Ureter (tissue), 1 donor: Measurements from ENCODE around the gene CELF4. TPM values are rescaled to one million over a fixed set of nuclear protein-coding genes. Genes with fewer than 3 reads are reported as not detected.

Experiments used
- DNase-seq: peaks from one replicate; pipeline ENCODE4 v3.0.0-alpha.2; 2020; ENCODE audit warnings: low spot score
- total RNA-seq: library from RNA; stranded (reverse); gene quantifications from one replicate; pipeline ENCODE4 v1.2.4, GENCODE V29; 2023
- donor health status: DM: yes; HTN: yes; CAD: no.

CELF4 gene
- total RNA-seq, 1 donor from 2014 or later = not detected

DNA sequence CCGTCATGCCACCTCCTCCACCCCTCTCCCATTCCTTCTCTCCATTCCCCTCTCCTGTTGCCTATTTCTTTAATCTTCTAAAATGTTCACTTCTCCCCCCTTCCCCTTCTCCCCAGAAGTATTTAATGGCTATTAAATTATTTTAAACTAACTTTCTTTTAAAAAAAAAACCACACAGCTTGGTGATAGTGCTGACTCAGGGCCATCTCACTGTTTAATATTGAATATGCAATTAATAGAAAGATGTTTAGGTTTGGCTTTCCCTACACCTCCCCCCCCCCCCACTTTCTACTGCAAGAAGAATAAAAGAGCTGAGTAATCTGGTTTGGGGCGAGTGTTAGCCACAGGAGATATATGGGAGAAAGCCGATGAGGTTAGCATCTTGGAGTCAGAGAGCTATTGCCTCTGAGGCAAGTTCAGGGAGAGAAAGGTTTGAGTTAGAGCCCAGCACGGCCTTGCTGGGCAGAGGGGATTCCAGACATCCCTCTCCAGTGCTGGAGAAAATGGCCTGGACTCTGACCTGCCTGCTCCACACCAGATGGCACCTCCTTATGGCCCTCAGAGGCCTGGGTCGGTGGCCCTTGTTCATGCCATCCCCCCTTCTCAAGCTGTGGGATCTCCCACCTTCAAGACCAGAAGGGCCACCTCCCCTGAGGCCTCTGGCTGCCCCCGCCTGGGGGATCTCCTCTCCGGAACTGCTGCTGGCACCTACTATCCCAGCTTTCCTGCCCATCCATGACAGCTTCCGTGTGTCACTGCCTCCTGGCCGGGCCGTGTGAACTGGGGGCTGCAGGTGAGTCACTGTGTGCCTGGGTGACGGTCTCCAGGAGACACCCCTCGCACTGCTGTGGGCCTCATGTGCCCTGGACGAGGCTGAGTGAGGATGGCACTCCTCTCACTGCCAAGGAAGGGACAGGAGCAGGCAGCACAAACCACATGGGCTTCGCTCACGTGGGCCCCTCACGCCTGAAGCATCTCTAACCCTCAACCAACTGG lies 246.9 kb downstream of the CELF4 start:
- DNase-seq = no peak

DNA sequence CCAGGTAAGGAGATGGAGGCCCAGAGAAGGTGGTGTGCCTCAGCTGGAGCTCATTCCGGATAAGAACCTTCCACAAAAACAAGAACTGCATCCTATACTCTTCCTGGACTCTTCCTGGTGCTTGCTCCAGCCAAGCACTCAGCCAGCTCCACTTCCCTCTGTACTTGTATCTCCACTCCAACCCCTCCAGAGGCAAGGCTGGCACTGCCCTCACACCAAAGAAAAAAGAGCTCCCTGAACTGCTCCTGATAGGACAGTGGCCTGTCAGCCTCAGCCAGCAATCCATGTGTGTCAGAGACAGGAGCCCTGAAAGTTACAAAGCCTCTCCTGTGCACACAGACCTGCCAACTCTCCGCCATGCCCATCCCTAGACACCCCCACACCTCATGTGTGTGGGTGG lies 248.1 kb downstream of the CELF4 start:
- no peak for DNase-seq

DNA sequence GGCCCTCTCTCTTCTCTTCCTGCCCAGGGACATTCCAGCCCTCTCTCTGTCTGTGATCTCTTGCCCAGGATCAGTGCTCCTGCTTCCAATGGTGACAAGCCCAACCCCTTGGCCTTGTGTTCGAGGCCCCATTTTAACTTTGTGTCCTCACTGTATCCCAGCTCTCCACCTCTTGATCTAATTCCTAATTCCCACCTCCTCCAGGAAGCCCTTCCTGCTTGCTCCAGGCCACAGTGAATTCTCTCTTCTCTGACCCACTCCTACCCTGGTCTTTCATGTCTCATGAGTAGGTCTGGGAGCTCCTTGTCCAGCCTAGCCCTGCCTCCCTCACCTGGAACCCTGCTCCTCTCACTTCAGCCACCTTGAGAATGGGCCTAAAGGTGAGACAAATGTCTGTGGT lies 249.1 kb downstream of the CELF4 start:
- no peak for DNase-seq

DNA sequence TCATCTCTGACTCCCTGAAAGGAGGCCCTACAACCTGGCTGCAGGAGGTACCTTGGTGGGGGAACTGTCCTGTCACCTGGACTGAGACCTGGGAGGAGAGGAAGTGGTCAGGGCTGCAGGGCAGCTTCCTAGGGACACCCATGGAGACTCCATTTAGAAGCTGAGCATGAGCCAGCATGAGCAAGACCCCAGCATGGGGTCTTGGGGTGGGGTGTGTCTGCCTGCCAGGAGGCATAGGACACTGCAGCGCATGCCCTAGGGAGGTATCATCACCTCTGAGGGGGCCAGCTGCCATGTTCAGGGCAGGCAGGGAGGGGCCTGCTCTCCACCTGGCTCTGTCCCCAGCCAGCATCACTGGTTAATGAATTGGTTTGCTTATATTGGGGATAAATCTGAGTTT lies 249.7 kb downstream of the CELF4 start:
- no peak for DNase-seq

DNA sequence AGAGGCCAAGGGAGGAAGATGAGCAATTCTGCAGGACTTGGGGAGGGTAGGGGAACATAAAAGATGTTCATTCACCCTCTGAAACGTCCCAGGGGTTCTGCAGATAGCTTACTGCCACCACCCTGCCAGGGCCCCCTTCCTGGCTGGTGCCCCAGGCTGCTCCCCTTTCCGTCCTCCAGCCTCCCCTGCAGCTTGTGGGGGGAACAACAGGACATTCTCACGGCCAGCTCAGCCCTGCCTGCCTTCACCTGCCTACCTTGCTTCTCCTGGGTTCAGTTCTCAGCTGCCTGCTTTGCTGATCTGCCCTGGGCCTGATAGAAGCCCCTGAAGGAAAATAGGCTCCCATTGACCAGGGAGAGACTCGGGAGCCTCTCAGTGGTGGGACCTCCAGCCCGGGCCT lies 251.1 kb downstream of the CELF4 start:
- DNase-seq = no peak

DNA sequence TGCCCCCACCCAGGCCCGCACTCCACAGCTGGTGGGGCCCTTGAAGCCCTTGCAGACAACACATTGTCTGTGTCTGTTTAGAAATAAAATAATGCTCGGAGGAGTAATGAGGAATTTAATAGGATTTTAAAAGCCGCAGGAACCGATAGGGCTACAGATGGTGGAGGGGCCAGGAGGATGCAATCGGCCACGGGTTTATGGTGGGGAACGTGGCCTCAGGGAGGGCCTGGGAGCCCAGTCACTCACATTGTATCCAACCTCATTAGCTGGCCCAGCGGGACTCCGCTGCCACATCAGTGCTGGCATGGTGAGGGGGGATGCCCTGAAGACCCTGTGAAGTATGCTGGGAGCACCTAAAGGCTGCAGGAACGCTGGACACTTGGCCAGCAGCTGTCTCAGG lies 252.0 kb downstream of the CELF4 start:
- no peak for DNase-seq

DNA sequence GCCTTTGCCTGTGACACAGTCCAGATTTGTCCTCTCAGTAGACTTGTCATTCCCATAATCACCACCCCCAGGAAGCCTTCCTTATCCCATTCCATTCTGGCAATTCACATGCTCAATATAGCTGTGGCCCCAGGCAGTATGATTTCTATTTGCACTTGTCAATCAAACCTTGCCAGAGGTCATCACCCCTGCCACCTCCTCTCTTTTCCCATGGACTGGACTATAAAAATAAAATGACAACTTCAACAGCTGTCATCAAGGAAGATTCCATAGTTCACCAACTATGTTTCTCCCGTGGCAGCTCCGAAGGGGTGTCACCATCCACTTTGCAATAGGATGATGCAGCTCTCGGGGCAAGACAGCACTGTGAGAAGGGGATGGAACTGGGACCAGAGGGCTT lies 255.7 kb downstream of the CELF4 start:
- DNase-seq = no peak

DNA sequence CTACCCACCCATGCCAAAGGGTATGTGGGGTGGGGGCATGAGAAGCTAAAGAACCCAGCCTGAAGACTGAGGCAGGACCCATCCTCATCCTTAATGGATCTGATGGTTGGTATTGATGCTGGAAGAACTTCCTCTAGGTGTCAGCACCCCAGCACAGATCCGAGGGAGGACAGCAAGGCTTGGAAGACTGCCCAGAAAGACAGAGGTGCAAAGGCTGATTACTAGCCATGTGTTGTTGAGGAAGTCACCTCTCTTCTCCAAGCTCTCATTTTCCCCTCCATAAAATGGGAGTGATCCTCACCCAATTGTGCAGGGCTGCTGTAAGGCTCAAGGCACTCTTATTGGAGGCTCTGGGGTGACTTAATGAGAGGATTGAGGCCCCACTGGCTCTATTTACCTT lies 256.5 kb downstream of the CELF4 start:
- DNase-seq = no peak

DNA sequence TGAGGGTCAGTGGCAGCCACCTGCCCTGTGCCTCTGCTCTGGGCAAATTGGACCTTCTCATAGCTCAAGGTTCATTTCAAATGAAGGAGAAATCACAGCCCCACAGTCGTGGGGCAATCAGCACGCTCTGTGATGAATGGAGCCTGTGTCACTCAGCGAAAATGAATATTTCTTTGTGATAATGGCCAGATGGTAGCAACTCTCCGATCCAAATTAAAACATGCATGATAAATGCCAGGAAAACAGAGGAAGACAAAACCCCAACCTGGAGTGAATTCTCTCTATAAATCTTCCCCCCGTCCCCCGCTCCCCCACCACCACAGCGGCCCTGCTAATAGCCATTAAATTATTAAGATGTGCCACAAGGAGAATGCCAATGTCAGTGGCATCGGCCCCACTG lies 258.4 kb downstream of the CELF4 start:
- no peak for DNase-seq

DNA sequence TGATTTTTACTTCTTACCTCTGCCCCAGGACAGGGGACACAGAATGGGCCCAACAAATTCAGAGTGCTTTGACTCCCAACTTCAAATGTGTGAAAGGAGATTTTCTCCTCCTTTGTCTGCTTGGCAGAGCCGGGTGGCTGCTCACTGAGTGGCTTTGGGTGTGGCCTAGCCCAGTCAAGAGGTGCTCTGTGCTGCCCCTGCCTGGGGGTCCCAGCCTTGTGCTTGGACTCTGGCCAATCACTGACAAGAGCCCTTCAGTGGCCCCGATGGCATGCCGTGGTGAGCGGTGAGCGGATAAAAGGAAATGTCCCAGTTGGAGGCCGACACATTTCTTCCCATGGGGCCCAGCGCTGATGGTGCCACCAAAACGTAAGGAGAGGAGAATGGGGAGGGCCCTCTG lies 259.2 kb downstream of the CELF4 start:
- no peak for DNase-seq

DNA sequence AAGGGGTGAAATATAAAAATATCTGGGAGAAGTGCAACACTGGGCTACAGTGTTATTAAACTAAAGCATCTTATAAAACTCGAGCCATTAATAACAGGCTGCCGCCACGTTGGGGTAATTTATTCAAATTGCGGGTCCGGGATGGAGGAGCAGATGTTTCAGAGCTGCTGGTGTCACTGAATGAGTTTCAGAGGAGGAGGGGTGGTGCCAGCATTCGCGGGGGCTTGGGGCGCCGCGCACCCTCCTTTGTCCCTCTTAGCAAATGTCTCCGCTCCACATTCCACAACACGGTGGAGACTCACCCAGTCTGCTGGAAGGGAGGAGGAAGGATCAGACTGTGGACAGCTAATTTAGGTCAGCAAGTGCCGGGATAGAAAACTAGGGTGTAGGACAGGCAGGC lies 260.5 kb downstream of the CELF4 start:
- no peak for DNase-seq

DNA sequence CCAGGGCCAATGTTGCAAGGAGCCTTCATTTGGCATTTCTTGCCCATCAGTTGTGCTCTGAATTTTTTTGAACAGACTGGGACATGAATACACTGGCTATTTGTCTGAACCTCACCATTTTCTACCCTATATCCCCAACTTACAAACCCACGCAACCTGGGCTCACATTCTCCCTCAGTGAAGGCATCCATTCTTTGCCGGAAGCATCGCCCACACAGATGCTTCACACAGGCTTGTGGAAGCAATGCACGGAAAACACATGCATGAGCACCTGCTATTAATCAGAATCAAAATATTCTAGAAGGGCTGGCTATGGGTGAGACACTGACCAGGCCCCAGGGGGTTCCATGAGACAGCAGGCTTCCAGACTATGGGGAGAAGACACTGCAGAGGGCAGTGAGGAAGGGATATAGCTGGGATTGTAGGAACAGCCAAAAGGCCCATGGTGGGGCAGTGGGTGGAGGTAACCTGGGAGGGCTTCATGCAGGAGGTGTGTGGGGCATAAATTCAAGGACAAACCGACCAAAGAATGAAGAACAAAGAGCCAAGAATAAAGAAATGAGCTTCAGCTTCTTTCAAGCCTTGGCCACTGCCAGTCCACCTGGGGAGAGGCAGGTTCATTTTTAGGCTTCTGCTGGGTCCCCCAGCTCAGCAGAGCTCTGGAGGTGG lies 261.5 kb downstream of the CELF4 start:
- no peak for DNase-seq

DNA sequence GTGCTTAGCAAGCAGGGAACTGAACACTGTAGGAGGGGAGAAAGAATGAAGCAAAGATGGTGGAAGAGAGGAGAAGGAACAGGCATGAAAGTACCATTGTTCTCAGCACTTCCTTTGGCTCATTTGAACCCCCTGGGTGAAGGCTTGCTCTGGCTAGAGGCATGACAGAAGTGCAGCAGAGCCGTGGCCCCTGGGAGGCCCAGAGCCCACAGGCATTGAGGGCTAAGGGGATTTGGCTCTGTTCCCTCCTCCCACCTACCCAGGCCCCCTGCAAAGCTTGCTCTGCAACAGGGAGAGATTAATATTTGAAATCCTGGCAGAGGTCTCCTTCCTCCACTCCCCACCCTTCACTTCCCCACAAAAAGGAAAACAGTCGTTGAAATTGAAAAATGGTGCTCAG lies 262.6 kb downstream of the CELF4 start:
- DNase-seq = no peak

DNA sequence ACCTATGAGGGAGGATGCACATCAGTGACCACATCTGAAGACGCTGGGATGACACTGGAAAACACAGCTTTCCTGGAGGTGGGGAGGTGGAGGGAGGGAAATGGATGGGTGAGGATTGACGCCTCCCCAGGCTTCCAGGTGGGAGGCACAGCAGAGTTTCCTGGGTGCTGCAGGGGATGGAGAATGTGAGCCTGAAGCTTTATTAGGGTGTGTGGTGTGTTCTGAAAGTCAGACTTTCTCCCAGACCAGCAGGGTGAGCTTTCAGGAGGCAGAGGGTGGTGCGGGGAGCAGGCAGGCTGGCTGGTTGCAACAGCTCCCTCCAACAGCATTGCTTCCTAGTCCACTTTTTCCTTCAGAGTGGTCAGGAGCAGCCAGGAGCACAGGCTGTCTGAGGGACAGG lies 263.1 kb downstream of the CELF4 start:
- DNase-seq = no peak

DNA sequence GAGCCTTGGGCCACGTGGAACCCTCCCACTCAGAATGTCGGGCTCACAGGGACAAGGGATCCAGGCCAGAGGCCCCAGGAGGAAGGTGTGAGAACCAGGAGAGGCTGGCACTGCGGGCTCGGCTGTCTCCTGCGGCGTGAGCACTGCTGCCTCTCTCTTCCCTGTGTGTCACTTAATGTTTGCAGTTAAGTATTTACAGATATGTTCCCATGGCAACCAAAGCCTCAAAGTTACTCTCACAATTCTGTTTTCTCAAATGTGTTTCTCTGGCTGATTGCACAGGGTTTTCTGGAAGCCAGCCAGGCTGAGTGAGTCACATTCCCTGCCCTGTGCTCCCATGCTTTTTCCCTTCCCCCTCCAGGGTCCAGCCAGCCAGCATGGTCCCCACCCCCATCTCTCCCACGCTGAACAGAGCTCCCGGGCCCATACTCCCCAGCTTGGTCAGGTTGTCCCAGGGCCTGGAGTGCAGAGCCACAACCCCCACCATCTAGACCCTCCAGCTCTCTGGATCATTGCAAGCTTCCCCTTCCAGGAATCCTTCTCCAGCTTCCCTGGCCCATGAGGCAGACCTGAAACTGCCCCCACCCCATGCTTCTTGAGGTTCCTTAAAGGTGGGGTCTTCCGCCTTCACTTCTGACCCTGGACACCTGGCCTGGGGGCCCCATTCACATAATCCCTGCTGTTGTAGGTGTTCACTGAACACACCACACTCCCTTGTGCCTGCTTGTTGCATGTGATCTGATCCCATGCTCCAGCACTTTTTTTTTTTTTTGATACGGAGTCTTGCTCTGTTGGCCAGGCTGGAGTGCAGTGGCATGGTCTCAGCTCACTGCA lies 265.9 kb downstream of the CELF4 start:
- peak; percentile 91 for DNase-seq

DNA sequence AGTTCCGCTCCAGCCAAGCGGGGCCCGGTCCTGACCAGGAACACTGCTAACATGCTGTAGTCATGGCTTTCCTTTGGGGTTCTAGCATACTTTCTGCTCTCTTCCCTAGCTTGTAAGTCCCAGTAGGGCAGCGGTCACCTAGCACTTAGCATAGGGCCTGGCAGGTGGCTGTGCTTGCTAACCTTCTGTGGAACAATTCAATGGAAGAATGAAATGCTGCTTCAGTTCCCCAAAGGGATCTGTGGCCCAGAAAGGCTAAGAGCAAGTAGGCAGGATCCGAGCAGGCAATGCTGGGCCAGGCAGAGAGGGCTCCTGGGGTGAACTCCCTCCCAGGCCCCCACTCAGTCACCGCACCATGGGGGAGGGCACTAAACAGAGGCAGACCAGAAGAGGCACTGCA lies 266.8 kb downstream of the CELF4 start:
- no peak for DNase-seq

DNA sequence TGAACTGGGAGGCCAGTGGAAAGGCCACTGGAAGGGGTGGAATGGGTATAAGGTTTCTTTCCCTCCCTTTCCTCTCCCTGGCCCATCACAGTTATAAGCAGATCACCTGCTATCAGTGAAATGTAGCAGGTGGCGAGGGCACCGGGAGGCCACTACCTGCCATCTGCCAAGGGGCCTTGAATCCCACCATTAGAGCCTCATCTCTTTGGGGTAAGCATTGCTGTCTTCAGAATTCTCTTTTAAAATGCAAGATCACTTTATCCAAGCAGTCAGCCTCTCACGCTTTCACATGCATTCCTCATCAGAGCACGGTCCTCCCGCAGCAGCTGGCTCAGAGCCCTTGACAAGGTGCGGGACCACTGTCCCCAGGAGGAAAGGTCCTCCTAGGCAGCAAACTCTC lies 268.5 kb downstream of the CELF4 start:
- no peak for DNase-seq

DNA sequence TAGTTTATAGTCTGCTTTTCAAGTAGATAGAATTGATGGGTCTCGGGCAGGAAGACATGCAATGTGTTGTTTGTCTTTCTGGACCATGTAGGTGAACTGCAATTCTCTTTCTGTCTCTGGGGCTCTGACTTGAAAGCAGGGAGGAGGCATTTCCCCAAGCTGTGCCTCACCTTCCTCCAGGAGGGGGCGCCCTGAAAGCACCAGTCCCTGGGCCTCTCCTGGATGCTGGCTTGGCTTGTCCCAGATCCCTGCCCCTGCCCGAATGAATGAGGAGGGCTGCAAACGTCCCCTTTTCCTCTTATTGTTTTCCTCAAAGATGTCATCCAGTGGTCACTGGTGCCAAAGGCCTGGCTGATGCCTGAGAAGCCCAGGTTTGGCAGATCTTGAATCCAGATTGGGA lies 270.6 kb downstream of the CELF4 start:
- no peak for DNase-seq

DNA sequence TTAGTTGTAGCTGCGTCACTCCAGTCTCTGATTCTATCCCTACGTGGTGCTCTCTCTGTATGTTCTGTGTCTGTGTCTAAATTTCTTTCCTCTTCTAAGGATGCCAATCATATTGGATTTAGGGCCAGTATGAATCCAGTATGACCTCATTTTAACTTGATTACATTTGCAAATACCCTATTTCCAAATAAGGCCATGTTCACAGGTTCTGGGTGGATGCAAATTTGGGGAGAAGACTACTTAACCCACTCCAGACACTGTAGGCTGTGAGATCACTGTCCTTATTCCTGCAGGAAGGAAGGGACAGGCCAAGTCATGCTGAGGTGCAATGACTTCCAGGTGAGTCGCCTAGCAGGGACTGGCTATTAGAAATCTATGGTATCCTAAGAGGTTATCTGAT lies 272.2 kb downstream of the CELF4 start:
- no peak for DNase-seq

DNA sequence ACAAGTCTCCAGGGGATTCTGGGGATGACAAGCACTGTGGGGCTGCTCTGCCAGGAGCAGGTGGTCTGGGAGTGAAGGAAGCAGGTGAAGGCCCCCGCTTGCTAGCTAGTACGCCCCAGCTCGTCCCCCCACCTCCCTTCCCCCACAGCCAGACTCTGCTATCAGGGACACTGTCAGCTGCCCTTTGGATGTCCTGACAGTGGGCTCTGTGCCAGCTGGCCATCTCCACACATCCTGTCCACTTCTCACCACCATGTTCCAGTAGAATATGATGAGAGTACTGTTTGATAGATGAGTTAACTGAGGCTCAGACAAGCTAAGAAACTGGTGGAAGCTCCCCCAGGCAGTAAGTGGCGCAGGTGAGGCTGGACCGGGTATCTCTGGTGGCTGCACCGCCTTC lies 276.2 kb downstream of the CELF4 start:
- no peak for DNase-seq

DNA sequence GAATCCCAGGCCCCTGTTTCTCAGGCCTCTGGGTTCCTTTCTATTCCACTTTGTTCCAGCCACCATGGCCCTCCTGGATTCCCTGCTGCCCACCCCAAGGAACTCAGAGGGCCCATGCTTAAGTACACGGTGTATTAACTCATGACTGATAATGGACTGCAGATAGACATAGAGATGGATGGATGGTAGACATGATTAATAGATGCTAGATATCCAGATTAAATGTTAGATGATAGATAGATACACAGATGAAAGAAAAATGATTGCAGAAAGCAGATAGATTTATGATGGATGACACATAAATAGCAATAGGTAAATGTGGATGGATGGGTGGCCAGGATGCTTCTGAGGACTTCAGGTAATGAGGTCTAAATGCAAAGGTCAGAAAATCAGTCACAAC lies 278.0 kb downstream of the CELF4 start:
- no peak for DNase-seq

DNA sequence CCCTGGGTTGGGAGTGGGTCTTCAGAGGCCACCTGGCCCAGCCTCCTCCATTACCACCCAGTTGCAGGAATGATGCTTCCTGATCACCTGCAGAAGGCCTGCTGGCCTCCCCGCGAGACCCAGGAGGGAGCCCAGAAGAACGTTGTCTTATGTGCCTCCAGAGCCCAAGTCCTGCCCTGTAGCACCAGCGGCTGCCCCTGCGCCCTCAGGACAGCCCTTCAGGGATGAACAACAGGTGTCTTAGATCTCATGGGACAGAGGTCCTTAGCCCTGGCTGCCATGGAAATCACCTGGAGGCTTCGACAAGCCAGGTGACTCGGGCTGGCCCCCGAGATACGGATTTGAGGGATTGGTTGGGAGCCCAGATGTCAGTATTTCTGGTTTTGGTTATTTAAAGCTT lies 278.8 kb downstream of the CELF4 start:
- no peak for DNase-seq
